Mucosa of descending colon (tissue), 3 donors: Measurements from ENCODE around the gene JADE2. TPM values are rescaled to one million over a fixed set of nuclear protein-coding genes. Genes with fewer than 3 reads are reported as not detected.

Experiments
- ATAC-seq: fragments of 200-7000 bp; cut with Tn5 transposase; one replicate; pipeline ENCODE4 v1.9.1; 2020; ENCODE audit warnings: mild to moderate bottlenecking, moderate library complexity
- DNase-seq, 3 donors: peaks; one replicate each; pipeline ENCODE4 v3.0.0-alpha.2; 2020
- H3K36me3 ChIP-seq: fragments of 200-600 bp; one replicate; pipeline ENCODE4 v1.8.0; 2021; ENCODE audit warnings: low read depth, mild to moderate bottlenecking
- H3K4me1 ChIP-seq: fragments of 200-600 bp; one replicate; pipeline ENCODE4 v1.8.0; 2021; ENCODE audit warnings: low read depth, mild to moderate bottlenecking
- H3K4me3 ChIP-seq: fragments of 200-600 bp; one replicate; pipeline ENCODE4 v1.8.0; 2021; ENCODE audit warnings: mild to moderate bottlenecking
- H3K9me3 ChIP-seq: fragments of 200-600 bp; one replicate; pipeline ENCODE4 v1.8.0; 2021; ENCODE audit warnings: mild to moderate bottlenecking
- CTCF ChIP-seq: fragments of 200-600 bp; IDR thresholded peaks from one replicate; pipeline ENCODE4 v1.8.0; 2022; ENCODE audit warnings: antibody characterized with exemption, mild to moderate bottlenecking
- intact Hi-C, 2 donors: fragments of 100-400 bp; cut with DNase I in 1 of 2; cut with micrococcal nuclease in 1 of 2; formaldehyde crosslinking; loops; one replicate each; pipeline versions ENCODE4 v1.11.0 to v1.11.1; 2022; cut with DNase I, micrococcal nuclease
- total RNA-seq, 3 donors: library from RNA; stranded (reverse); fragmentation: NEBNext Ultra II Directional in 2 of 3; extraction: Animal tissue kit (Norgen Biotek cat#: 25700) in 2 of 3; gene quantifications; one replicate each; pipeline versions ENCODE4 v1.2.1 to v1.2.4, GENCODE V29; 2021 to 2023
- donor health status: DM: no; HTN: no; CAD: no; lungs with moderate emphysema.
- donor health status: DM: no; HTN: no; CAD: no.
- donor health status: DM: no; HTN: yes; CAD: no.

JADE2 gene
- total RNA-seq, 3 donors from 2014 or later: 31.9 to 69.9 (median 36.2) TPM

GRCh38 chr5:134626369-134627014 lies 101.0 kb downstream of the JADE2 start:
- no peak for DNase-seq
- no peak for TF ChIP-seq CTCF
- no peak overlapping the region for H3K4me3 ChIP-seq
- ATAC-seq: peak; percentile 96
- no peaks in the 10 kb centered on the region for H3K36me3 ChIP-seq
- peaks cover 18% of the 10 kb centered on the region for H3K4me1 ChIP-seq
- intact Hi-C loops: no loop called here
- no peaks in the 10 kb centered on the region for H3K9me3 ChIP-seq

Other genes starting within 250 kb of the JADE2 start
- gene CDKL3, start 158.5 kb upstream of the JADE2 start, total RNA-seq: 1 to 10 TPM in 1 of 3 donors, not detected in 2; 3.2 TPM
- gene UBE2B, start 154.1 kb upstream of the JADE2 start, total RNA-seq: 10 to 100 TPM; 84.4 to 99.5 (median 89.5) TPM
- gene CDKN2AIPNL, start 113.8 kb upstream of the JADE2 start, total RNA-seq: 10 to 100 TPM; 16.0 to 24.4 (median 17.1) TPM
- 10 to 100 TPM; 78.2 to 95.0 (median 79.6) TPM for gene SAR1B, start 107.2 kb downstream of the JADE2 start, total RNA-seq
- gene SEC24A, start 123.1 kb downstream of the JADE2 start, total RNA-seq: 10 to 100 TPM; 23.0 to 30.4 (median 23.9) TPM
- 10 to 100 TPM; 15.8 to 48.1 (median 22.4) TPM for gene CAMLG, start 212.9 kb downstream of the JADE2 start, total RNA-seq
- 10 to 100 TPM; 40.2 to 53.2 (median 45.9) TPM for gene DDX46, start 233.1 kb downstream of the JADE2 start, total RNA-seq